CD4-positive, alpha-beta T cell treated with Interferon alpha-2 for 1 hour (primary cell): ENCODE data around the gene ALG9.

Experiments
- DNase-seq, 2 donors: peaks; one replicate each; pipeline ENCODE4 v3.0.0-alpha.2; 2020 to 2022

The ALG9 gene

DNA sequence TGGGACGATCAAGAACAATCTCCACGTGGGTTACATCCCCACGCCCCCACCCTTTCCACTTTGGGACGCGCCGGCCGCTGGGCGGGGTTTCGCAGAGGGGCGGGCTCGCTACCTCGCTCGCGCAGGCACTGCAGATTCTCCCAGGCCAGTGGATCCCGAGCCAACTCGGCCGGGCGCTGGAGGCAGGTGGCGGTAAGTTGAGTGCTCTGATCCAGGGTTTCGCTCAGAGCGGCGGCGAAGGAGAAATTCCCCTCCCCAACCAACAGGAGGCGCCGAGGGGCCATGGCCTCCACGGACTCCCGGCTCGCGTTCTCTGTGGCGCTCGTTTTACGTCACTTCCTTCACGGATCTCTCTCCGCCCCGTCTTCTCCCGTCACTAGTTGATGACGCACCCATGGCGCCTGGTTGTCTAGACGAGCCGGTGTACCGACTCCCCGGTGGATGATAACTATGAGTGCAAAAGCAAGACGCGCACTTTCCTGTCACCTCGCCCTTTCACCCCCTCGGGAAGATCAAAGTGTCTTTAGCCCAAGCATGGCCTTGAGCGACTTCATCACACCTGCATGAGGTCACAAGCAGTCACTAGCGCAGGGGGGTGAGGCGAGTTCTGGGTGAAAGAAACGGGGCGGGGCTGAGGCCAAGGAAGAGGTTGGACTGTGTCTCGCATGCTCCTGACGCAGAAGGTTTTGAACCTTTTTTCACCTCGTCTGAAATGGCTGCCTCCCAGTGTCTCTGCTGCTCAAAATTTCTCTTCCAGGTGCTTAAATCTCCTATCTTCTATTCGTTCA, 7.7 kb upstream of the ALG9 start, which contains the start of the genes CFAP68 and FDXACB1:
Gene CFAP68 (plus strand): TSS at position 693 of the 788 bp plus-strand sequence. CDS start 20 bp downstream, at position 713.
Gene FDXACB1 (minus strand): TSS at position 317 of the 788 bp plus-strand sequence. CDS start 33 bp downstream, at position 284.
- DNase-seq = peak; percentile 96

DNA sequence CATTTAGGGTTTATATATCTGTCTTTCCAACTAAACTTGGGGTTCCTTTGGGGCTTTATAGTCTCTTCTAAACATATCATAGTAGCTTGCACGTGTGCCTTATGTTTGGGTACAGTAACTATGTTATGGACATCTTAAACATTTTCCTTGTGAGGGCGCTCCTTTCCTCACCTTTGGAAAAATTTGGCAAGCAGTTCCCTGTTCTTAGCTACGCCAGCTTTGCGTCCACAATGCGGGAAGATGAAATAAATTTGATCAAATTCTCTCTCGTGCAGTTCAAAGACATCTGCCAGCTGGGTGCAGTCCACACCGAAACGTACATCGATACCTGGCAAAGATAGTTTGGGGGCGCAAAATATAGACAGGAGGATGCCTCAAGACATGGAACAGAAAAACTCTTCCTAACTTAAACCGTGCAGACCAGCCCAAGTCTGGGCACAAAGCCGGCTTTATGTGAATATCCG, 7.0 kb upstream of the ALG9 start:
- DNase-seq = no peak

DNA sequence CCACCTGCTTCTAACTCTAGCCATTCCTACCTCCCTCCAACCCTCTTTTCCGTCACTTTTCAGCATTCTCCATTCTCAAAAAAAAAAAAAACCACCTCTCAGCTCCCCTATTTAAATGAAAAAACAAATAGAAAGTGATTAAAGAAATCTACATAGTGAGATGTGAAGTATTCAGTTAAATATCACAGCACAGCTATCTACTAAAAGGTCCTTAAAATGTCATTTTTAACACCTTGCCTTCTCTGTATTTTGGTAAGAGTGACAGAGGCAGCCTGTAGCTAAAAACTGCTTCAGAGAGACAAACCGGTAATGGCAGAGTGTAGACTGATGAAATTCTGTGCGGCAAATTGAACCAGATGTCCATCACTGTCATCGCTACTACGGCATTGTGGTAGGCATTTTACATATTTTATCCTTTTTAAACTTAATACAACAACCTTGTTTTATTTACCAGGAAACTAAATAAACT, 346 bp upstream of the ALG9 start:
- DNase-seq = peak in 1 of 2 donors; percentile 18

DNA sequence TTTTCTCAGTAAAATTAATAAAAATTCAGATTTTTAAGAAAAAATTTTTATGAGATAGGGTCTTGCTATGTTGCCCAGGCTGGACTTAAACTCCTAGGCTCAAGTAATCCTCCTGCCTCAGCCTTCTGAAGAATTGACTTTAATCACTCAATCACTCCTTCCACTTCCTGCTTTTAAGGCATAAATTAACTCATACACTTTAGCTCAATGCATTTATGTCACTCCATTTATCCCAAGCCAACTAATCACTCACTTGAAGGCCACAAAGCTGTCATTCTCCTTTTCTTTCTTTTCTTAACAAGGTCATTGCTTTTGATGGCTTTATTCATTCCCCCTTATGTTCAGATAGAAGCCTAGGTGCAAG, 877 bp downstream of the ALG9 start:
- DNase-seq = no peak

DNA sequence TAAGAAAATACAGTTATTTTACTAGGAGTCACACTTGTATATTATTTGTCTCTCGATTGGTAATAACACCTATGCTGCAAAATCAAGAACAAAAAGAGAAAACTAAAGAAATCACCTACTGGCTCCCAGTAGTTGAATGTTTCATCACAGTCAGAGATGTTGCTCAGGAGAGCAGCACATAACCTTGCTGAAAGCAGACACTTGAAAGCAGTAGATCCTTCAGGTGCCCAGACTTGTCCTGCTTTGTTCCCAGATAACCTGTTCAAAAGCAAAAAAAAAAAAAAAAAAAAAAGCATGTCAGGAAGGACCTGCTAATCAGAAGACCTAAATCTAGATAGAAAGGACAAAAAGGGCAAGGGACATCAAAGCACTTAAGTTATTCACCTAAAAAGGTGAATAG, 1.3 kb downstream of the ALG9 start:
- DNase-seq = no peak

DNA sequence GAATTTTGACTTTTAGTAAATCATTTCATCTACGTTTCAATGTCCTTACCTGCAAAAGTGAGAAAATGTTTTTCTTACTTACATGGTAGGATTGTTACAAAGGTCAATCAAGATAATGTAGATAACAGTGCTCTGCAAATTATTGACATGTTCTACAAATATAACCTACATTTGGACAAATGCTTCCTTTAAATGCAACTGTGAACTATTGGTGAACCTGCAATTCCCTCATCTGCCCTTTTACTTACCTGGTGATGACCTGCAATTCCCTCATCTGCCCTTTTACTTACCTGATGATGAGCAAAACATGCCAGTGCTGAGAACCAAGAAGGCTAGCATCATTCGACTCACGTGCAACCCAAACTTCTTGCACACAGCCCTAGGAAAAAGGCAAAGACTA, 11.1 kb downstream of the ALG9 start:
- DNase-seq = no peak

DNA sequence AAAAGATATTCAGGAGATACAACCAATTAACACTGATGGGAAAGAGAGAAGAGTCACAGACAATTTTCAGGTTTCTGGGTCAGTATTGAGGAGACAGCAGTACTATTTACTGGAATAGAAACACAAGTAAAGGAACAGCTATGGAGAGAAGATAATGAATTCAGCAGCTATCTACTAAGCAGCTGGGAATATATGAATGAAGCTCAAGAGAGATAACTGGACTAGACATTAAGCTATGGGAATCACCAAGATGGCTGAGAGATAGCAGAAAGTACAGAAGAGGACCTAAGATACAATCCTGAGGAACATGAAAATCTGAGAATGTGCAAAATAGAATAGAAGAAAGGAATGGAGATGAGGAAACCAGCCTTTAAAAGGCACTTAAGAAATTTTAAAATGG, 15.9 kb downstream of the ALG9 start:
- DNase-seq = no peak

DNA sequence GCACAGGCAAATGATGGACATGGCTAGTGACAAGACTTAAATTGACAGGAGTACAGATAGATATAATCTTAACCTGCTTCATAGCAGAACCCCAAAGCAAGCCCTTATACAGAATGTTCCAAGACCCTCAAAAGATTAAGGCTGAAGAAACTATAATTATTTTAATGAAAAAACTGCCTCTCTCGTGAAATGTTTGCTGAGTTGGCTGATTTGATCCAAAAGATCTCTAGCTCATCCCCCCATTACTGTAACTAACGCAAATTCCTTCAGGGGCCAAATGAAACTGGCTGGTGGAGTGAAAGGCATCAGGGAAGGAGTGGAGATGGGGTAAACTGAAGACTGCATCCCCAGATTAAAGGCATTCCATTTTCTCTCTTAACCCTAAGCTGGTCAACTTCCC, 19.3 kb downstream of the ALG9 start:
- DNase-seq = no peak

DNA sequence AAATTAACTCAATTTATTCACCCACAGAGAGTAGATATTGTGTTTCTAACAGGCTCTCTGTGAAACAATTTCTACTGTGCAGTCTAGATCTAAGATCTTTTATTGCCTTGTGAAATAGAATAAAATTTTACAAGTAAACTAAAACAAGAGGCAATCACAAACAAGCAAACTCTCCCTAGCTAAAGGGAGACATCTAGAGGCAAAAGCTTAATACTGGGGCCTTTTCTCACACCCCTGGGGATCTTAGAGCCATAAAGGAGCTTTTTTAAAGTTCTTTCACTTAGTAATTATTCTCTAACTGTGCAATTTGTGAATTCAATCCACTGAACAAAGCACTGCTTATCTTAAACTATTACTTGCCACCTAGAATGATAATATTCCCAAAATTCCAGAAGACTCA, 19.7 kb downstream of the ALG9 start:
- no peak for DNase-seq

DNA sequence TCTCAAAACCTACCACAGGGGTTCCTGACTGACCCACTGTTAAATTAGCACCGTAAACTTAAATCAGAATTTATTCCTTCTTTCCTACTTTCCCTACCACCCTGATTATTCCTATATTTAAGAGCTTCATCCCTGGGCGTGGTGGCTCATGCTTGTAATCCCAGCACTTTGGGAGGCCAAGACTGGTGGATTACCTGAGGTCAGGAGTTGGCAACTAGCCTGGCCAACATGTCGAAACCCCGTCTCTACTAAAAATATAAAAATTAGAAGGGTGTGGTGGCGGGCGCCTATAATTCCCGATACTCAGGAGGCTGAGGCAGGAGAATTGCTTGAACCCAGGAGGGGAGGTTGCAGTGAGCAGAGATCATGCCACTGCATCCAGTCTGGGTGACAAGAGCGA, 20.3 kb downstream of the ALG9 start:
- no peak for DNase-seq

DNA sequence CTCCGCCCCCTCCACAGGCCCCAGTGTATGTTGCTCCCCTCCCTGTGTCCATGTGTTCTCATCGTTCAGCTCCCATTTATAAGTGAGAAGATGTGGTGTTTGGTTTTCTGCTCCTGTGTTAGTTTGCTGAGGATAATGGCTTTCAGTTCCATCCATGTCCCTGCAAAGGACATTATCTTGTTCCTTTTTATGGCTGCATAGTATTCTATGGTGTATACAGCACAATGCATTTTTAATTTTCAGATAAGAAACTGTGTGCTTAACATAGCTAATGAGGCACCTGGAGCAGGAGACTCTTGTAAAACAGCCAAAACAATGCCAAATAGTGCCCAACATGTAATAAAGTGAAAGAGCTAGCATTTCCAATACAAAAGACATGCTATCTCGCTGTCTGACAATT, 21.8 kb downstream of the ALG9 start:
- no peak for DNase-seq

DNA sequence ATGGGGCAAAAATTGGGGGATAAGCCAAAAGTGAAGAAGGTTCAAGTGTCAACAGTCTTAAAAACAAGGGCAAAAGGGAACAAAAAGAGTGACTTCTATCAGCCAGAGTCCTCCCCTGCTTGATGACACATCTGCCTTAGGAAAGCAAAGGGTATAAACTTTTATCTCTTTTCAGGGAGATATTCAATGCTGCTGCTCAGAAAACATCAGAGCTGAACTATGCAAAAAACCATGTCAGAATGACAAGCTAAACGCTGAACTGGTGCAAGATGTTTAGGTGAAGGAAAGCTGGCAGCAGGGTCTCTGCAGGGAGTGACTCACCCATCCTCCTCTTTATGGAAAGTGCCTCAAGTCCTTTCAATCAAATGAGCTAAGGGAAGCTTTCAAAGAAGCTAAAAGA, 24.7 kb downstream of the ALG9 start:
- no peak for DNase-seq

DNA sequence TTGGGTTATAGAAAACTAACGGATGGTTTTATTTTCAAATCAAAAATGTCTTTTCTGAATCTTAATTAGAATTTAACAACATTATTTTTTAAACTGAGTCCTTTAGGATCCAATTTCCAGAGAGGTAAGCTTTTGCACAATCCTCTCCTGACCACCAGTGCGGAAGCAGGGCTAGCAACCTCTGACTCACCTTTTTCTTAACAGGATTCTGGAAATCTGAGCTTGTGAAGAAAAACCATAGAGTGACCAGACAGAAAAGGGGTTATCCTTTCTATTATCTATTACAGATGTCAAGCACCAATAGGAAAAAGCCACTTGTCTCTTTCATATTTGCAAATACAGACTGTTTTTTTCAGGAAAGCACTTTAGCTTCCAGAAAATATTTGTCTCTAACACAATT, 25.3 kb downstream of the ALG9 start:
- DNase-seq = no peak

DNA sequence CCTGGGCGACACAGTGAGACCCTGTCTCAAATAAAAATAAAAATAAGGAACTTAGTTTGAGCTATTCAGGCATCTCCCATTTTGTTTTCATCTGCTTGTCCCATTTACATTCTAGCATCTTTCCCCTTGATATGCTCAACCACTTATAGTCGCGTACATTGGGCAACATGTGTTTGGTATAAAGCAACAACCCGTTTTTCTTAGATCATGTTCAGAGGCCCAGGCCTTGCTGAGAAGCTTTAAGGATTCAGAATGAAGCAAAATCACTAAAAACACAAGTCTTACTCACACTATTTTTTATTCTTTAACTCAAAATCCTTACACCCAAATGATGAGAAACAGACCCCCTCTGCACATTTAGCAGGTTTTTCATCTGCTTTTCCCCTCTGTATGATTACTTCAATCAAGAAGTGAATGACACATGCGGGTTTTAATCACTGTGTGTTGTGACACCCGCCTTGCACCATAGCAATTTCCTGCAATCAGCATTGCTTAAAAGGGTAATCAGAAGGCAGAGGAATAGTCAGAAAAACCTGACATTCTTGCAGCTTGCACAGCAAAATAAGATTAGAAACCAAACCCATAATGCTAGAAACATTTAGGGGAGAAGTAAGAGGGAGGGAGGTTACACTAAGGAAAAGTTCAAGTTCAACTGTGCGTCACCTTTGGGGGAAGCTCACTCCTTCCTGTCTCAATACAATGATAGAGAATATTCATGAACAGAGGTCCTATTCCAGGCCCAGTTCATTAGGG, 25.9 kb downstream of the ALG9 start:
- peak in 1 of 2 donors; percentile 15 for DNase-seq

DNA sequence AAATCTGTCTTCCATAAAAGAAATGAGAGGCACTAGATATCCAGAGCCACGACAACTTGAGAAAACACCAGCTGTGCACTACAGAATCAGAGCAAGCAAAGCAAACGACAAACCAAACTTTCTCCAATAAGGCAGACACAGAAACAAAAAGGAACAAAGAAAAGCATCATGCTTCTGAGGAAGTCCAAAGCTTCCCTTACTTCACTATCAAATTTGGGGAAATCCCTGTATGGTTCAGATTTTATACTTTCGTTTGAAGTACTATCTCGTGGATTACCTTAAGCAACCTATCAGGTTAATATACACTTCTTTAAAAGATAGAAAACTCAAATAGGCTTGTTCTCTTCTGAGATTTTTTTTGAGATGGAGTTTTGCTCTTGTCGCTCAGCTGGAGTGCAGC, 27.7 kb downstream of the ALG9 start:
- no peak for DNase-seq

DNA sequence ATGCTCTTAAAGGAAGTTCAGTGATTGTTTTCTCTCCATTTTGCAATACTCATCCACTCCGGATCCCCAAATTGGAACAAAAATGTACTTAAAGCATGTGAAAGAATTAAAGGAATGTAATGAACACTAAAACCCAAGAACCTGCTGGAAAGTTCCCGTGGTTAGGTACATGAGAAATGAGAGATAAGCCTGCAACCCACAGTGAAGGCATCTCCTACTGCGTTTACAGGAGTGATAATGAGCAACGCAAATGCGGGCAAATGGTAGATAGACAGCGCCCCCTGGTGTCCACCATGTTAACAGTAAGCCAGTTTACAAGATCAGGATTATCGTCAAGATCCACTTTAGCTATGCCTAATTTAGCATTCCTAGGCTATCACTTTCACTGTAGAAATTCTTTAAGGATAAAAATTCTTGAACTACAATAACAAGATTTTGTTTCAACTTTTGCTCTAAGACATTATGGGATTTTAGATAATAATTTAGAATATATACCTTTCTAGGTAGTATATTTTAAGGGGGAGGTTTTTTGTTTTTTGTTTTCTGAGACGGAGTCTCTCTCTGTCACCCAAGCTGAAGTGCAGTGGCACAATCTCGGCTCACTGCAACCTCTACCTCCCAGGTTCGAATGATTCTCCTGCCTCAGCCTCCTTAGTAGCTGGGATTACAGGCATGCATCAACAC, 29.9 kb downstream of the ALG9 start:
- DNase-seq = peak; percentile 78 to 82

DNA sequence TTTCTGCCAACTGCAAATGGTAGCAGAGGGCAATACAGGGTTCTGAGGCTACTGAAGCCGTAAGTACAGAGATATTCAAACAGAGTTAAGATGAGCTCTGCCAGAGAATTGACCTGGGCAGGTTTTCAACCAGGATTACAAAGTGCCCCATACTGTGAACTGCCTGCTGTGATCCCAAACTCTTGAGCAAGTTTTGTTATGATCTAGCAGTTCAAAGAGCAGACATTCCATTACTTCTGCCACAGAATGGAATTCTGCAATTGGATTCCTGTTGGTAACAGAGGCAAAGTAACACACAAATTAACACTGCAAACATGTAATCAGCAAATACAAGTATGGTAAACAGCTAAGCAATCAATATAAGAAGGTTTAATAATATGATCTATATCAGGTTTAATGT, 31.2 kb downstream of the ALG9 start:
- DNase-seq = no peak

DNA sequence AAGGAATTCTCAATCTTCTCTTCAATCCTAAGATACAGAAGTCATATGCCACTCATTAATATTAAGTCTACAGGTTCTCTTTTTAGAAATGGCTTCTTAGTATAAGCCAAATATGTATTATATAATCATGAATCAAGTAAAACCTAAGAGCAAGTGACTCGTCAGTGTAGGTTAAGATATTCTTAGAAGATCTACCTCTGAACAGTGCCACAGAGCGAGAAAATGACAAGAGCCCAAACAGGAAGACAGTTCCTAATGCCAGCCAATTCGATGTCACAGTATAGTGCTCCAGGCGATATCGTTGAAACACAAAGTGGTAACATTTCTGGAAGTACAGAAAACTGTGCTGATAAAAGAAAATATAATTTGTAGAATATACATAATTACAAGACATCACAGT, 33.3 kb downstream of the ALG9 start:
- no peak for DNase-seq

DNA sequence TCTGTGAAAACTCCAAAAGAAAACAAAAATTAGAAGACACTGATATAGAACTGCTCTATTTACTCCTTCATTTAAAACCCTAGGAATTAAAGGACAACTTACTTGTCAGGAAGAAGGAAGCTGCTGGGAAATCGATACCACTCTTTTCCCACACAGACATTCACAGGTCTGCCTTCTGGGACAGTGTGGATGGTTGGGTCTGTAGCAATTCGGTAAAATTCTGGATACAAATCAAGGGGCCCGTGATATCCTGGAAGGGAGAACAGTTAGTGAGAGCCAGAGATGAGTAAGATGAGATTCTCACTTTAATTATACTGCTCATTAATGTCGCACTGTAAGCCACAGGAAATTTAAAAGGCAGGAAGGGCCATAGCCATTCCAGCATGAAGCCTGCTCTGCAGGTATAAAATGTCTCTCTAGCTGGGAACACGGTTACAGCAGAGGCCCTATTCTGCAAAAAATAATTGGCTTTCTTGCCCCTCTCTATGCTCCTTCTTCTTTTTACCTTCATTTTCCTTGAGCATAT, 34.0 kb downstream of the ALG9 start:
- DNase-seq = no peak

DNA sequence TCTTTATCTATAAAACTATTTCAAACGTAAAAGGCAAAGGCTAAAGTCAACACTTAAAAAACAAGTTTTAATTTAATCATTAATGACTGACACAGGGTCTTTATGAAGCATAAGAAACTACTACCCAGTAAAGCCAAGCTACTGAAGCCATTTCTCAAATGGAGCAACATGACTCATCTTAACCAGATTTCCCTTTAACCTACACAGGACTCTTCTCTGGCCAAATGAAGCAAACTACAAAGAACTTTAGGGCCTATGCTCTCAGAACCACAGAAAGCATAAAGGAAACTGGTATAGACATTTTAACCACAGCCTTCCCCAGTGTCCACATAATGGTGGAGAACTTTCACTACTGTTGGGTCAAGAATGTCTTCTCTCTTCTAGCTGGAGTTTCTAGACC, 34.7 kb downstream of the ALG9 start:
- no peak for DNase-seq

DNA sequence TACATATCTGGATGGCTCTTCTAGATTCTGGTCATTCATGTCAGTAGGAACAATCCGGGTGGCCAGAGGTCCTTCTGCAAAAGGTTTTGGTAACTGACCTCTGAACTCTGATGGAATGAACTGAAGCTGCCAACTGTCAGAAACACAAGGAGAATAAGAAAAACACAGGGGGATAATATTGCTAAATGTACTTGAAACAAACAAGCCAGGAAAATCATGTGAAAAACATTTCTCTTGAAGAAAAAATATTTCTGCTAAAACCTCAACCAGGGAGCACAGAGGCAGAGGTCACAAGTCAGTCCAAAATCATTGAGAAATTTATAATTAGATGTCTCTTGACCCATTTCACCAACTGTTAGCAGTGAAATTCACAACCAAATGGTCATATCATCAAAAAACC, 35.2 kb downstream of the ALG9 start:
- no peak for DNase-seq

DNA sequence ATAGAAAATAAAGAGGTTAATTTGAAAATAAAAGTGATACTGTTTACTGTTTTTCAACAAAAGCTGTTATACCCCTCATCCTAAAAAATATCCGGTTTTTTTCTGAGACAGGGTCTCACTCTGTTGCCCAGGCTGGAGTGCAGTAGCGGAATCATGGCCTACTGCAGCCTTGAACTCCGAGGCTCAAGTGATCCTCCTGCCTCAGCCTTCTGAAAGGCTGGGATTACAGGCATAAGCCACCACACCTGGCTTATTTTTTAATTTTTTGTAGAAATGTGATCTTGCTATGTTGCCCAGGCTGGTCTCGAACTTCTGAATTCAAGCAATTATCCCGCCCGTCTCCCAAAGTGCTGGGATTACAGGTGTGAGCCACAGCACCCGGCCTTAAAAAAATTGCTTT, 35.7 kb downstream of the ALG9 start:
- no peak for DNase-seq

DNA sequence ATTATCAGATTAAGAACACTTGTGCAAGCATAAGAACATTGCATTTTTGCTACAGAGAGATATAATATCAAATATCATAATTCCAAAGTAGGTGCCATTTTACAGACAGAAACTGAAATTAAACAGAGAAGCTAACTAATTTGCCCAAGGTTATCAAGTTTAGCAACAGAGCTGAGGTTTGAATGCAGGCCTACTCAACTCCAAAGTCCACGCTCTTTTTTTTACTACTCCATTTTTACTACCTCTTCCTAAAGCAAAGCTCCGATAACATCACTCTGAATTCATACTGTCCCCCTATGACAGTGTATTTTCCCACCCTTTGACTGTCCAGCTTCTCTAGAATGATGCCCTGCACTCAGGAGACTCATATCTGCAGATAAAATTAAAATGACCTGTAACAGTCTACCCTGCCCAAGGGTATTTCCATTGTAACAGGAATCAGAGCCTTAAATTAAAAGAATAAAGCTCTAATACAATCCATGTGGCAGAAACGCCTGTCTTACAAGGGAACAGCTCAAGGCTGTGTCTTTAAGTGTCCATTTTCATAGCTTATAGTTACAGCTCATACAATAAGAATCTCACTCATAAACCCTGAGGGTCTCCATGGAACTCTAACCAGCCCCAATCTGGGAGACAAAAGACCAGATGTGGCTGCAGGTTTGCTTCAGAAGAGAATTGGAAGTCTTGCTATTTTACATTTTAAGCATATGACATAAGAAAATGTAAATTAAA, 36.8 kb downstream of the ALG9 start:
- DNase-seq = no peak
